Natural killer cell (primary cell): ENCODE results near the gene NPR3. TPM values are rescaled to one million over a fixed set of nuclear protein-coding genes. Genes with fewer than 3 reads are reported as not detected.

ENCODE experiments used
- ATAC-seq, 3 donors: fragments of 150-1000 bp in 2 of 3; fragments of 200-7000 bp in 1 of 3; cut with Tn5 transposase; 1 replicate in 1 of 3; 2 replicates in 2 of 3; pipeline ENCODE4 v1.10.0; 2021; ENCODE audit warnings: mild to moderate bottlenecking in 2 of 3, moderate library complexity in 2 of 3
- DNase-seq, 2 donors: peaks; one replicate each; pipeline versions ENCODE4 v3.0.0 to v3.0.0-alpha.2; 2013 to 2021; ENCODE audit warnings: mixed read lengths in 1 of 2
- H3K27ac ChIP-seq: one replicate; pipeline ENCODE4 v1.5.1; 2013; ENCODE audit warnings: mild to moderate bottlenecking, low read length
- H3K27me3 ChIP-seq: one replicate; pipeline ENCODE4 v1.6.1; 2013; ENCODE audit warnings: low read length; ENCODE audit not compliant: control insufficient read depth, insufficient read depth
- H3K36me3 ChIP-seq: one replicate; pipeline ENCODE4 v1.6.1; 2013; ENCODE audit warnings: low read length; ENCODE audit not compliant: control insufficient read depth, insufficient read depth
- H3K4me1 ChIP-seq: one replicate; pipeline ENCODE4 v1.6.1; 2013; ENCODE audit warnings: low read length; ENCODE audit not compliant: control insufficient read depth, insufficient read depth
- H3K4me3 ChIP-seq: one replicate; pipeline ENCODE4 v1.5.1; 2013; ENCODE audit warnings: low read length
- H3K9me3 ChIP-seq: one replicate; pipeline ENCODE4 v1.6.1; 2013; ENCODE audit warnings: low read length; ENCODE audit not compliant: control insufficient read depth, insufficient read depth
- H3K27ac Mint-ChIP-seq, 2 donors: one replicate each; pipeline ENCODE4 v1.8.0; 2022; ENCODE audit warnings: mild to moderate bottlenecking in 2 of 2, mixed read lengths in 2 of 2, moderate library complexity in 1 of 2
- H3K27me3 Mint-ChIP-seq, 2 donors: one replicate each; pipeline ENCODE4 v1.8.0; 2022; ENCODE audit warnings: low read depth in 2 of 2, mixed read lengths in 2 of 2
- H3K36me3 Mint-ChIP-seq: one replicate; pipeline ENCODE4 v1.8.0; 2022; ENCODE audit warnings: mixed read lengths
- H3K4me1 Mint-ChIP-seq, 2 donors: one replicate each; pipeline ENCODE4 v1.8.0; 2022; ENCODE audit warnings: mixed read lengths in 2 of 2
- H3K4me3 Mint-ChIP-seq: one replicate; pipeline ENCODE4 v1.8.0; 2022; ENCODE audit warnings: mild to moderate bottlenecking, moderate library complexity, mixed read lengths
- H3K9me3 Mint-ChIP-seq, 2 donors: one replicate each; pipeline ENCODE4 v1.8.0; 2022; ENCODE audit warnings: mixed read lengths in 2 of 2
- CTCF ChIP-seq: fragments of 200-600 bp; IDR thresholded peaks from one replicate; pipeline ENCODE4 v1.8.0; 2022; ENCODE audit warnings: antibody characterized with exemption
- WGBS: methylation state at CpG from one replicate; pipeline ENCODE4 v1.1.7; 2013; ENCODE audit warnings: missing lambda C conversion rate; ENCODE audit not compliant: insufficient coverage; 5-methylcytosine and 5-hydroxymethylcytosine counted together
- intact Hi-C: fragments of 100-400 bp; cut with micrococcal nuclease; formaldehyde crosslinking; loops from one replicate; pipeline ENCODE4 v1.14.2; 2022
- total RNA-seq, 4 donors: library from RNA; stranded (reverse); fragments of 120-200 nt in 1 of 4; gene quantifications; one replicate each; pipeline versions ENCODE4 v1.2.3 to v1.2.4, GENCODE V29; 2013 to 2022

NPR3 gene
- total RNA-seq, 3 donors from 2014 or later (not counting 1 experiment from before 2014, with no cell fraction given) = 0.23 TPM; not detected in 2

- H3K27me3 Mint-ChIP-seq = peaks cover 2 to 6% of the 10 kb centered on the region in 2 donors
Observed at GRCh38 chr5:32777733-32778132, 66.6 kb downstream of the NPR3 start.

GRCh38 chr5:32778403-32778802 lies 67.3 kb downstream of the NPR3 start:
- ATAC-seq = no peak
- H3K36me3 ChIP-seq = no peaks in the 10 kb centered on the region
- no peak for DNase-seq
- 93% methylated on average over 2 of the region's 2 CpGs for WGBS
- no peaks in the 10 kb centered on the region for H3K27me3 ChIP-seq
- Mint-ChIP-seq H3K9me3 (no peaks in the 10 kb centered on the region), H3K36me3 (no peaks in the 10 kb centered on the region), H3K27ac (no peak overlapping the region), H3K4me1 (no peaks in the 10 kb centered on the region), H3K27me3 (peaks cover 2 to 6% of the 10 kb centered on the region in 2 donors), H3K4me3 (no peak overlapping the region)
- no peaks in the 10 kb centered on the region for H3K4me1 ChIP-seq
- TF ChIP-seq CTCF = no peak
- intact Hi-C loops = no loop called here
- no peak overlapping the region for H3K27ac ChIP-seq
- no peaks in the 10 kb centered on the region for H3K9me3 ChIP-seq
- no peak overlapping the region for H3K4me3 ChIP-seq

More at GRCh38 chr5:32777733-32778132, 66.6 kb downstream of the NPR3 start:
- Mint-ChIP-seq H3K4me3 (no peak overlapping the region), H3K27ac (no peak overlapping the region), H3K9me3 (no peaks in the 10 kb centered on the region), H3K36me3 (no peaks in the 10 kb centered on the region), H3K4me1 (no peaks in the 10 kb centered on the region)
- Histone ChIP-seq H3K9me3 (no peaks in the 10 kb centered on the region), H3K4me3 (no peak overlapping the region), H3K27me3 (no peaks in the 10 kb centered on the region), H3K27ac (no peak overlapping the region), H3K4me1 (no peaks in the 10 kb centered on the region), H3K36me3 (no peaks in the 10 kb centered on the region)
- no peak for TF ChIP-seq CTCF
- no peak for ATAC-seq
- no peak for DNase-seq
- WGBS = 91% methylated on average over 2 of the region's 2 CpGs
- intact Hi-C loops = no loop called here

GRCh38 chr5:32779754-32780415 lies 68.8 kb downstream of the NPR3 start:
- H3K4me1 ChIP-seq = no peaks in the 10 kb centered on the region
- DNase-seq (no peak), ATAC-seq (no peak)
- no peaks in the 10 kb centered on the region for H3K9me3 ChIP-seq
- no peak for TF ChIP-seq CTCF
- H3K27me3 ChIP-seq = no peaks in the 10 kb centered on the region
- Mint-ChIP-seq H3K27ac (no peak overlapping the region), H3K36me3 (no peaks in the 10 kb centered on the region), H3K4me3 (no peak overlapping the region), H3K9me3 (no peaks in the 10 kb centered on the region), H3K4me1 (no peaks in the 10 kb centered on the region), H3K27me3 (peaks cover 0 to 2% of the 10 kb centered on the region in 2 donors)
- H3K27ac ChIP-seq = no peak overlapping the region
- intact Hi-C loops = no loop called here
- no peak overlapping the region for H3K4me3 ChIP-seq
- 97% methylated on average over 4 of the region's 5 CpGs for WGBS
- no peaks in the 10 kb centered on the region for H3K36me3 ChIP-seq

GRCh38 chr5:32780508-32780919 lies 69.4 kb downstream of the NPR3 start:
- no peak for DNase-seq
- 94% methylated on average over 10 of the region's 10 CpGs for WGBS
- no peak for TF ChIP-seq CTCF
- Mint-ChIP-seq H3K36me3 (no peaks in the 10 kb centered on the region), H3K4me1 (peaks cover 0 to under 1% of the 10 kb centered on the region in 2 donors), H3K27ac (no peak overlapping the region), H3K4me3 (no peak overlapping the region), H3K27me3 (peaks cover 1 to 2% of the 10 kb centered on the region in 2 donors), H3K9me3 (no peaks in the 10 kb centered on the region)
- no peak for ATAC-seq
- no peak overlapping the region for H3K4me3 ChIP-seq
- H3K27ac ChIP-seq = no peak overlapping the region
- intact Hi-C loops = no loop called here
- no peaks in the 10 kb centered on the region for H3K36me3 ChIP-seq
- H3K27me3 ChIP-seq = no peaks in the 10 kb centered on the region
- H3K4me1 ChIP-seq = no peaks in the 10 kb centered on the region
- no peaks in the 10 kb centered on the region for H3K9me3 ChIP-seq
